Panc1 (cell line): ENCODE results near the gene ADAMTSL3.

ENCODE experiments used
- POLR2AphosphoS5 ChIP-seq: IDR thresholded peaks from 2 replicates; pipeline ENCODE4 v1.6.1; 2012; ENCODE audit warnings: mild to moderate bottlenecking, low read depth, low read length, moderate library complexity
- SIN3A ChIP-seq: IDR thresholded peaks from 2 replicates; pipeline ENCODE4 v1.6.1; 2012; ENCODE audit warnings: low read depth, mild to moderate bottlenecking, low read length, moderate library complexity, borderline replicate concordance; ENCODE audit not compliant: insufficient read depth
- TF ChIP-seq, protein P1 (sequence below): fragments of 450-650 bp; IDR thresholded peaks from 2 replicates; pipeline ENCODE4 v1.5.1; 2017; ENCODE audit warnings: mild to moderate bottlenecking

DNA sequence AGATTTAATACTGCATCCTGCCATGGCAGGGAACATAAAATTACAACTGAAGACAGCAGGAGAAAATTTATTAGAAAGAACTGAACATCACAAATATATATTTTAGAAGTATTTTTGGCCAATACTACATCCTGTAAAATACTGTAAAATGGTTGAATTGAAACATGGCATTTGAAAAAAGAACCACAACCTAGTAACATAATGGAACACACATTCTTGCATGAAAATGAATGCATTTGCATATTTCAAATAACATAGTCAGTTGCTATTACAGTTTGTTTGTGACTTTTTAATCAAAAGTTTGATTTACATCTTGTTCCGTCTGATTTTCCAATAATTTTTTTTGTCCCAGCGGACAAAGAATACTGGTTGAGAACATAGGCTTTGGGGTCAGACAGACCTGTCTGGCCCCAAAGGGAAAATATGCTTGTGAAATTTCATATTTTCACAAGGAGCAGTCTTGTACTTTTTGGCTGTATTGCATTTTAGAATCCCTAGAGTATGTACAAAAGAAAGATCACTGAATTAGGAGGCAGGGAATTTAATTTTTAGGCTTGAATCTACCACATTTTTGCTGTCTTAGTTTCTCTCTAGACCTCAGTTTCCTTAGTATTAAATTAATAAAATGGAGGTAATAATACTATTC is 268.8 kb downstream of the ADAMTSL3 start:
- TF ChIP-seq, protein P1, sequence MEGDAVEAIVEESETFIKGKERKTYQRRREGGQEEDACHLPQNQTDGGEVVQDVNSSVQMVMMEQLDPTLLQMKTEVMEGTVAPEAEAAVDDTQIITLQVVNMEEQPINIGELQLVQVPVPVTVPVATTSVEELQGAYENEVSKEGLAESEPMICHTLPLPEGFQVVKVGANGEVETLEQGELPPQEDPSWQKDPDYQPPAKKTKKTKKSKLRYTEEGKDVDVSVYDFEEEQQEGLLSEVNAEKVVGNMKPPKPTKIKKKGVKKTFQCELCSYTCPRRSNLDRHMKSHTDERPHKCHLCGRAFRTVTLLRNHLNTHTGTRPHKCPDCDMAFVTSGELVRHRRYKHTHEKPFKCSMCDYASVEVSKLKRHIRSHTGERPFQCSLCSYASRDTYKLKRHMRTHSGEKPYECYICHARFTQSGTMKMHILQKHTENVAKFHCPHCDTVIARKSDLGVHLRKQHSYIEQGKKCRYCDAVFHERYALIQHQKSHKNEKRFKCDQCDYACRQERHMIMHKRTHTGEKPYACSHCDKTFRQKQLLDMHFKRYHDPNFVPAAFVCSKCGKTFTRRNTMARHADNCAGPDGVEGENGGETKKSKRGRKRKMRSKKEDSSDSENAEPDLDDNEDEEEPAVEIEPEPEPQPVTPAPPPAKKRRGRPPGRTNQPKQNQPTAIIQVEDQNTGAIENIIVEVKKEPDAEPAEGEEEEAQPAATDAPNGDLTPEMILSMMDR, result no peak
- TF ChIP-seq SIN3A (no peak), POLR2AphosphoS5 (no peak)
